GM21367 (cell line): ENCODE measurements around the gene PPM1M.

ENCODE experiments used
- ATAC-seq: cut with Tn5 transposase; IDR thresholded peaks from one replicate; pipeline ENCODE4 v1.9.1; 2021; ENCODE audit not compliant: unreplicated experiment

Gene PPM1M

DNA sequence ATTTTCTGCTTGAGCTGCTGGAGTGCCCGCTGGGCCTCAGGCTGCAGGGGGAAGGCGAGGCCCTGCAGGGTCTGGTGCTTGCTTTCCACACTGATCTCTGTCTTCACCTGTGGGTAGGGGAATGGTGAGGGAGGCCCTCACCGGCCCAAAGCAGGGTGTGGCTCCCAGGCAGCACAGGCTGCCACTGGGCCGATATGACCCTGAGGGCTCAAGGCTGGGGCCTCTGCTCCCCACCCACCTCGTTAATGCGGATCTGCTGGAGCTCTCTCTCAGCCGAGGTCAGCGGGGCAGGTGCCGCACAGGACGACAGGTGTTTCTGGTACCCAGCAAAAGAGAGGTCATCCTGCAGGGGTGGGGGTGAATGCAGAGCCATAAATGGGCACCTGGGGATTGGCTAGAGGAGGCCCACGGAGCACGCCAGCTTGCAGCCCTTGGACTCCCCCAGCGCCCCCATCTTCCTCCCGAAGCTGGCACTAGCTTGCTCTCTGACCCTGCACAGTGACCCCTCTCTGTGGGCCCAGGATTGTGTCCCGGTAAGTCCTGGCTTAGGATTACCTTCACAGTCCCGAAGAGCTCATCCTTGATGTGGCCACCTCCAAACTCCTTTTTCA is 14.6 kb upstream of the PPM1M start:
- ATAC-seq: no peak

DNA sequence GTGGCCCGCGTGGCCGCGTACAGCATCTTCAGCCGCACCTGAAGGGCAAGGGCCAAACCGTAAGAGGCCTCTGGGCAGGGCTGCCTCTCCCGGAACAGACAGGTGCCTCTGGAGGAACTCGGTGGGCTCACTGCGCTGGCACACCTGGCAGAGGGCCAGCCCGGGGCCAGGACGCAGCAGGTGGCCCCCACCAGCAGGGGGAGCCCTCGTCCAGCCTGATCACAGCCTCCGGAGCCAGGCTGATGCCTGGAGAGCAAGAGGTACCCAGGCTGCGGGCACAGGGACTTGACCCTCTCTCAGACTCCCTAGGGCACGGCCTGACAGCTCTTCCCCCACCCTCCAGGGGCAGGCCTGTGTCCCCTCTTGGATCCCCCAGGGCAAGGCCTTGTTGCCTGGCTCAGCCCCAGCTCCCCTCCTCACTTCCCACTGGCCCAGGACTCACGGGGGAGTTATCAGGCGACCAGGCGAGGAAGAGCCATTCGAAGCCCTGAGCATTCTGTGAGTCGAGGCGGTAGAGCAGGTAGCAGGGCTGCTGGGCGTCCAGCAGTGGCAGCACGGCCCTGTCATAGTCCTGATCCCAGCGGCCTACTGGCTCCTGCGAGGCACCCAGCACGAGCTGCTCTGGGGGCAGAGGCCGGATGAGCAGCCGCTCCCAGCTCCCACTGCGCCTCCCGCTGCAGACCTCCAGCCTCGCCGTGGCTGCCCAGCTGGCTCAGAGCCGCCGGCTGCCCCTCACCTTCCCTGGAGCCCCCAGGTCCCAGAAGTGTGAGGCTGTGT is 13.9 kb upstream of the PPM1M start:
- ATAC-seq: no peak

DNA sequence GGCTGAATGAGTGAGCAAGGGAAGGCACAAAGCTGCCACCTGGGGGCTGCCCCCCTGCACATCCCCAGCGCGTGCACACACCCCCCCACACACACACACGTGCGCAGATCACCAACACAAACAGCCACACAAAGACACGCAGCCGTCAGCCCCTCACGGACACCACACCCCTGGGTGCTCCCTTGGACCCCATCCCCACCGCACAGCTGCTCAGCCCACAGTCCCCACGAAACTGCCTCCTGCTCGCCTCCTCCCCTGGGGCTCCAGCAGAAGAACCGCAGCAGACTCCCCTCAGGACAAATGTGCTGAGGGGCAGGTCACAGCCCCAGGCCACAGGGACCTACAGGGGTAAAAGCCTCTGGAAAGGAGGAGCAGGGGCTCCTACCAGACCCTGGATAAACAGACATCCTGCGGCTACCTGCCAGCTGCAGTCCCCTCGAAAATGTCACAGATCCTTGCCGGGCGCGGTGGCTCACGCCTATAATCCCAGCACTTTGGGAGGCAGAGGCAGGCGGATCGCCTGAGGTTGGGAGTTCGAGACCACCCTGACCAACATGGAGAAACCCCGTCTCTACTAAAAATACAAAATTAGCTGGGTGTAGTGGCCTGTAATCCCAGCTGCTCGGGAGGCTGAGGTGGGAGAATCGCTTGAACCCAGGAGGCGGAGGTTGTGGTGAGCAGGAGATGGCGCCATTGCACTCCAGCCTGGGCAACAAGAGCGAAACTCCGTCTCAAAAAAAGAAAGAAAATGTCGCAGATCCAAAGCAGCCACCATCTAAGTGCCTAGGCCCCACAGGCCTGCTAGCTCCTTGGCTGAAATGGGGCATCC is 13.1 kb upstream of the PPM1M start:
- no peak for ATAC-seq

DNA sequence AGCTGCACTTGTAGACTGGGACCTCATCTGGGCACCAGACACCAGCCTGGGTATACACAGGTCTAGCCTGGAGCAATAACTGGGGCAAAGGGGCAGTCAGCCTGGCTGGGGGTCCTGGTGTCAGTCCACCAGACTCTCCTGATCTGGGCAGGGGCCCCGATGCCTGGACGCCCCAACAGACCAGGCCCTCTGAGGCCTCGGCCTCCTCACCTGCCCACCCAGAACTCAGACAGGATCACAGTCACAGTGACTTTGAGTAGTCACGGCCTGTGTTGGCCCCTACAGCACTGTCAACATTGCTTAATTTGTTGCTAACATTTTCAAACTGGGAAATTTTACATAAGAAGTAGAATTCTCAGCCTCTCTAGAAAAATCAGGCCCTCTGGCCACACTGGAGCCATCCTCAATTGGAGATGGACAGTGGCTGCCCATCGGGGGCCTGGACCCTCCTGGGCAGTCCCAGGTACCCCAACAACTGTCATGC is 12.4 kb upstream of the PPM1M start:
- no peak for ATAC-seq

DNA sequence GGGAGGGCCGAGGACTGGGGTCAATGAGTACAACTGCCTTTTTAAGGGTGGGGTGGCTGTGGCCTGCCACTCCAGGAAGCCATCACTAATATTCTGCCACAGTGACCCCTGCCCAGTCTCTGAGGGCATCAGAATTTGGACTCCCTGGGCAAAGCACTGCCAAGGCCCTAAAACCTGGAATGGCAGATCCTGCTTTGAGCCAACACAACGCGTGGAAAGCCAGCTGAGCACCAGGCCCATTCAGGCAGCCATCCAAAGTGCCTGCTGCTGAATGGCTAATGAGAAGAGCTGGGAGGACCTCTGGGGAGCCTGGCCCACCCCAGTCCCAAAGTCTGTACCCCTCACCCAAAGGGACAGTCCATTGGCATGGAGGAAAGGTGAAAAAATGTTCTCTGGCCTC is 11.6 kb upstream of the PPM1M start:
- no peak for ATAC-seq

DNA sequence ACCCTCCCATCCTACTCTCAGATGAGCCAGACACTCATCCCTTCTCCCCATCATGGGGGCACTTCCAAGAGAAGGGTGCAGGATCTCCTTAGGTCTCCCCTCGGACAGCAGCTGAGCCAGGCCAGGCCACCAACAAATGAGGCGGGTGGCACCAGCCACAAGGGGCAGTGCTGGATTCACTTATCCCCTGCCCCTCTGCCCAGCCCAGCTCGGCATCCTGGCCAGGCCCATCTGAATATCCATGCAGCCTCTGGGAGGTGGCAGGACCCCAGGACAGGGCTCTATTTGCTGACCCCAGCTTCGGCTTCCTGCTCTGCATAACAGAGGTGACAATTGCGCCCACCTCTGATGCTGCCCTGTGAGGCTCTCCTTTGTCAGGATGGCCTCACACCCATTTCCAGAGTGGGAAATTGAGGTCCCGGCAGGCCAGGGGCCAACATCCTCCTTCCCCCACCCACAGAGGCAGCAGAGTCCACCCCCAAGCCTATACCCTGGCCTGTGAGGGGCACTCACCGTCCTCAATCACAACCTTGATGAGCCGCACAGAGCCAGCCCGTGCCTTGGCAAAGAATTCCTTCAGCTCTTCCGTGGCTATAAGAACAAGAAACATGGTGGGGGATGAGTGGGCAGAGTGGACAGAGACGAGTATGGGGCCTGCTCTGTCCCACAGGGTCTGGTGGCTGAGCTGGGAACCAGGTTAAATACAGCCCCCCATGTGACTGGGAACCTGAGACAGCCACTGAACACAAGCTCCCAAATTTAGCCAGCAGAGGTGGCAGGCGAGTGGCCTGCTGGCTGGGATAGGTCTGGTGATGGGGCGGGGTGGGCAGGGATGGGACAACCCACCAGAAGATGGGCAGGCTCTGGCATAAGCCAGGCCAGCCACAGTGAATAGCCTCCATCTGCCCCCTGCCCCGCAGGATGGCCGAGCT is 10.8 kb upstream of the PPM1M start:
- no peak for ATAC-seq

DNA sequence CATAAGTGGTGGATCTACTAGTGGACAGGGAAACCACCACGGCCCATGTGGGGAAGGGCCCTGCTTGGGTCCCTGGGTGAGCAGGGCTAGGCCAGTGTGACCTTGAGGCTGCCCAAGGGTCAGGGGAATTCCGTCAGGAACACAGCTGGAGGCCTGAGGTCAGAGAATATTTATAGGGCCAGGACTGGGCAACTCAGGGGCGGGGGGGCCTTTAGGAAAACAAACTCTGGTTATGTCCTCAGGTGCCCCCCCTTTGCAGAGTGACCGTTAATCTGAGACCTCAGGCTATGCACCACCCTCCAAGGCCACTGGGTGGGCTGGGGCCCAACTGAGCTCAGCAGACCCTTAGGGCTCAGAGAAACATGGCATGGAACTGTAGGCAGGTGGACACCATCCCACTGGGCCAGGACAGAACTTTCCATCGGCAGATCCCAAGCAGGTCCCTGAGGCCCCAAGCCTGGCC is 9.1 kb upstream of the PPM1M start:
- ATAC-seq: no peak

DNA sequence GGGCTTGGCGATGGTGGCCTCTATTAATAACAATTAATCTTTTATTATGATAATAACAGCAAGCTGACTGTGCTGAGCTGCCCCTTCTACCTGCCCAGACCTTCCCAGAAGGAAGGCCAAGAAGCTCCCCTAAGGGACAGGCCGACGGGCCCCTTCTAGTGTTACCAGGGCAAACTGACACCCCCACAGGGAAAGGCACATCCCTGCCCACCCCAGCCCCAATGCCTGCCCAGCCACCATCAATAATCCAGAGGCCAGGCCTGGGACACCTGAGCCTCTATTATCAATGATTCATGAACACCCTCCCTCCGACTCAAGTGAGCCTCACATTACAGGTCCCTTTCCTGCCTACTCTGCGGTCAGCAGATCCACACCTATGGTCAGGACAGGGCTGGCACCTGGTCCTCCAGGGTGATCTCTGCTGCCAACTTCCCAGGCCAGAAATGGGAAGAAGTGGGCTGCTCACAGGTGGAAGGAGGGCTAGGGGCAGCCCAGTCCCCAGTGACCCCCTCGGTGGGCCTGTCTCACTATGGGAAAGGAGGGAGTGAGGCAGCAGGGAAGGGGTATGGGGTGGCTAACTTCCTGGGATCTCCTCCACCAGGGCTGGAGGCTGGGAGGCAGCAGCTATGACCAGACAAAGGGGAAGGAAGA is 8.4 kb upstream of the PPM1M start:
- no peak for ATAC-seq

DNA sequence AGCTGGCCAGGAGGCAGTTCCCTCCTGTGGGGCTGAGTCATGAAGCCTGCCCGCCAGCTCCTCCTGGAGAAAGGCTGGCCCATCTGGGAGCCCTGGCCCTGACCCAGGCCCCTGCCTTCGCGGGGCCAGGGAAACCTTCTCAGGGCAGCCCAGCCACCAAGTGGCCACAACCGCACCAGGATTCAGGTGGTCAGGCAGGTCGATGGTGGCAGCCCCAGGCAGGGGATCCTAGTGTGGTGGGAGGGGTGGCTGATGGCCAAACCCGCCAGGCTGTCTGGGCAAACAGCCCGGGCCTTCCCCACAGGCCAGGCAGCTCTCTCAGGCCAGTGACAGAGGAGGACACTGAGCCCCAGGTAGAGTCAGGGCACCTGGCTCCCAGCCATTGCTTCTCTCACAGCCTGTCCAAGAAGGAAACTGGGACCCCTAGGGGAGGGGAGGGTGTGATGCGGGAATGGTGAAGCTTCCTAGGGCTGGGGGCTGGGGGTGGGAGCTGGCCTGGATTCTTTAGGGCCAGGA is 7.8 kb upstream of the PPM1M start:
- no peak for ATAC-seq

DNA sequence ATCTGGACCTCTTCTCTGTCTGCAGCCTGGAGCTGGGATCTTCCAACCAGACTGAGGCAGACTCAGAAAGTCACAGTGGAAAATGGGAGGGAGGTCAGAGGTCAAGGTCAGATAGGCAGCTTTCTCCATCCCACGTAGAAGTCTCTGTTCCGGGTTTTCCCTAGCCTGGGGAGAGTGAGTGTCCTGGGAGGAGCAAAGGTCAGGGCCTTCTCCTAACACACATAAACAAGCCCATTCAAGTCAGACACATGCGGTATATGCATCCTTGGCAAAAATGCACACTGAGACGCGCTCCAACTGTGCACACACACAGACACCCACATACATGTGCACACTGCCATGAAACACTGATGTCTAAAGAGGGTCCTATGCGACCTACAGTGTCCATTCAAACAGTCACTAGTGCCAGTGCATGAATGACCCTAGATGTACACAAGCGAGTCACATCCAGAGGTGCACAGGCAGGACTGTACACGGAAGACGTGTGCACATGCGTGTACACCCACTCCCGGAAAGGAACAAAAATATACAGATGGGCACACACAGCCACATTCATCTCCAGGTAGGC is 7.3 kb upstream of the PPM1M start:
- no peak for ATAC-seq

DNA sequence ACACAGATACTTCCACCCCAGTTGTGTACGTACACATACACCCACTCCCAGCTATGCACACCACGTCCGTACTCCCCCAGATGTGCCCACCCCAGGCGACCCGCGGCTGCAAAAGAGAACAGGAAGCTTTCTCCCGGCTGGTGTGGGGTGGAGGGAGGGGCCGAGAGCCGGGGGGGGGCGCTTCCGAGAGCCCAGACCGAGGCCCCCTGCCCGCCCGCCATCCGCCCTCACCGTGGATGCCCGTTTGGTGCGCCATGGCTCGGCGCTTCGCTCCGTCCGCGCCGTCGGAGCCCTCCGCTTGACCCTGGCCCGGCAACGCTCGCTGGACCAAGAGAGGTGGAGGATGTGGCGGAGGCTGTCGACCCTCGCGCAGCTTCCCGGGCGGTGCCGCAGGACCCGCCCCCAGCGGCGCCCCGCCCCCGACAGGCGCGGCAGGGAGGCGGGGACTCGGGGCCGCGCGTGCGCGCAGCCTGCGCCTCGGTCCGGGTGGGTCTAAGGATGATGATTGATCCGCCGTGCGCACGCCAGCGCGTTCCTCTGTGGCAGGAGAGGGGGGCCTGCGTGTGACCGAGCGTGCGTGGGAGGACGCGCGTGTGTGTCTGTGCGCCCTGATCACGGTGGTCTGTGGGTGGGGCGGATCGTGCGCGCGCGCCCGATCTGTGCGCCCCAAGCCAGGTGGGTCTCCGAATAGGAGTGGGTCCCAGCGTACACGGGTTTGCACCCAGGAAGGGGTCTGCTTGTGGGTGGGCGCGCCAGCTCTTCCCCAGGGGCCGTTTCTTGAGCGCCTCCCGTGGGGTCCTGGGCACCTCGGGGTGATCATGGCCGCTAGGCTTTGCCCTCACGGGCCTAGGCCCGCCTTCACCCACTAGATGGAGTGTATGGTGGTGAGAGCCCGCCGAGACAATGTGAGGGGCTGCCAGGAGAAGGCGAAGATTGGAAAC is 6.5 kb upstream of the PPM1M start, which contains the start of gene TWF2:
TSS of gene TWF2 (minus strand) at position 398 of the 941 bp plus-strand sequence. CDS start at position 256, 142 bp downstream.
- ATAC-seq: peak; percentile 53

DNA sequence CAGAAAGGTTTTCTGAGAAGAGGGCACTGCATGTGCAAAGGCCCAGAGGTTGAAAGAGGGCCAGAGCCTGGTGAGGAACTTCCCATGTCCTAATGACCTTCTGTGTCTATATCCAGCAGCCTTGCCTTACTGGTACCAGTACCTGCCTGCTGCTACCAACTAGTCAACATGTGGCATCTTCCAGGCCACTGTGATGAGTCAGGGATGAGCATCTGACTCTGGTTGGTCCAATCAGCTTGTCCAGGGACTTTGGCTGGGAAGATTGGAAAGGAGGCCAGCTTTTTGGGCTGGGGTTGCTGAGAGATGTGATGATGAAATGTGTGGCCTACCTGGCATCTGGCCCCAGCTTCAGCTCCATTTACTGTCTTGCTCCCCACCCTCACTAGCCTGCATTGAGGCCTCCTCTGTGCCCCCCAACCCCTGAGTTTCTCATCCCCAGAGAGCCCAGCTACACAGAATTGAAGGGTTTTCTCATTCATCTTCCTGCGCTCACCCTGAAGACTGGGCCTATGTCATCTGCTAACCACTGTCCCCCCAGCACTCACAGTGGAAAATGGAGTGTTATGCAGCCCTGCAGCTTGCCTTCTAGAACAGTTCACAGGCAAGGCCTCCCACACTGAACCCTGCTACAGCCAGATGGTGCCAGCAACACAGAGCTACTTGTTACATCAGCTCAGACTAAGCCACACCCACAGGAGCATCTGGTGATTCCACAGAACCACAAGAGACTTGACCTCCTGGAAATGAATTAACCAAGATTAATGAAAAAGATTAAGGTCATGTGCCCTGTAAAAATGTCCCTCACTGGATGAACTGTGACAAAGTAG is 5.3 kb upstream of the PPM1M start:
- no peak for ATAC-seq

DNA sequence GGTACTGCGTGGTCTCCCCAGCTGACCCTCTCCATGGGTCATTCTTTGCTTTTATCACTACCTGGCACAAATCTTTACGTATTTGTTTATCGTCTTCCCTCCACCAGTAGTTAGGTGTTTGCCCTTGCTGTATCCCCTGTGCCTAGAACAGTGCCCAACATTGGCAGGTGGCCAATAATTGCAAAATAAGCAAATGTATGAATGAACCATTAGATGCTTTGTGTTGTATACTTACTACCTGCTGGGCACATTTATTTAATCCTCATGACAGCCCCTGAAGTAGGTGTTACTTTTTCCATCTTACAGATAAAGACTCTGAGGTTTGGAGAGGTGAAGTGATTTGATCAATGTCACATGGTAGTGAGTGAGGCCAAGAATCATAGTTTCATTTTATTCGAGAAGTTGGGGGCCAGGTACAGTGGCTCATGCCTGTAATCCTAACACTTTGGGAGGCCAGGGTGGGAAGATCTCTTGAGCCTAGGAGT is 4.6 kb upstream of the PPM1M start:
- no peak for ATAC-seq

DNA sequence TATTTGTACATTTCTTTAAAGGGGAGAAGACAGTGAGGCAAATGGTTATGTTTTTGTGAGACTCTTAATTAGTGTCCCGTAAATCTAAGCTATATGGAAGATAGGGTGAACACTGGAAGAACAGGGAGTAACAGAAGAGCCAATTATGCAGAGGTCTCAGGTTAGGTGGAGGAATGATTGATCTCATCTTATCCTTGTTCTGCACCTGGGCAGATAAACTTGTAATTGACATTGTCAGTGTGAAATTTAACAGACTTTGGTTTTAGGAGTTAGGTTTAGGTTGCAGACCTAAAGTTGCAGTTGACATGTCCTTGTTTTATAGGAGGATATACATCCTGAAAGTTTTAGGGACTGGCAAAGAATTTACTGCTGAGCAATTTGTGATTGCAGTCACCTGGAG is 3.5 kb upstream of the PPM1M start:
- no peak for ATAC-seq

DNA sequence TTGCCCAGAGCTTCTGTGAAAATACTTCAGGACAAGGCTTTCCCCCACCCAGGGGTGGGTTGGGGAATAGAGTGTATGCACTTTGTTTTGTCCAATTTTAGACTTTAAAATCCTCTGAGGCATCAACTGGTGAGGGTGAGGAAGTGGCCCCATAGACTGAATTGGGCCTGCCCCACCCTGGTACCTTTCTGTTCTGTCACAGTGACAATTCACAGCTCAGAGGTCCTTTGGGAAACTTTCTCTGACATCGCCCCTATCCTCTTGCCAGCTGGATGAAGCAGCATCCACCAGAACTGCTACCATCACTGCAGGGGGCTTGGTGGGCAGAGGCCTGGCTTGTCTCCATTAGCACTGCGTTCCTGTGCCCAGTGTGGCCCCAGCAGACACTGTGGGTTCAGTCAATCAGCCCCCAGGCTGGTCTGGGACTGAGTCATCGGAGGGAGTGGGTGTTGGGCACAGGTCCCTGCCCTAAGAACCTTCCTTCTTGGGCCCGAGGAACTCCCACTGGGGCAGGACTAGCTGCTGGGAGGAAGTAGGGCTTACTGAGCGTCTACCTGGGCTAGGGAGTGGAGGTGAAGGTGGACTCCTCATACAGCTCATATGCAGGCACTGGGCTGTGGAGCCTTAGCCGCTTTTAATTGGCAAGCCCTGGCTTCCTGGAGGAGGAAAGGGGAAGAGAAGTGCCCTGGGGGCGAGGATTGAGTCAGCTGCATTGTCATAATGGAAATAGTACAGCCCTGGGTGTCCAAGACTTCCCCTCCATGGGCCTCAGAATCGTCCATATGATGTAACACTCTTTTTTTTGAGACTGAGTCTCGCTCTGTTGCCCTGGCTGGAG is 1.5 kb upstream of the PPM1M start:
- peak; percentile 29 for ATAC-seq

DNA sequence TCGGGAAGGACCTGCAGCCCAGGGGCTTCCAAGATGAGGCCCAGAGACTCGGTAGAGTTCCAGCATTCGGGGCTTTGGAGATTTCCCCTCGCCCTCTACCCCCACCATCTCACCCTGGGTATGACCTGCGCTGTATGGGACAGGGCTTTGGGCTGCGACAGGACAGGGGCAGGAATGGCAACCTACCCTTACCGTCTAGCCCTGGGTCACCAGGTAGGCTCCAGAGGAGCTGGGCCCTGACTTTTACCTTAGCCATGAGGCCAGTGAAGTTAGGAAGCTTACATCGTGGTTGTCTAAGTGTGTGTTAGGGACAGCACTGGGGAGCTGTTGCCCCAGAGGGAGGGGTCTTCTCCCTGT is 683 bp downstream of the PPM1M start:
- no peak for ATAC-seq
